ENCODE results near the gene LRBA.

Gene LRBA

GRCh38 chr4:150648123-150648522 is 367.0 kb downstream of the LRBA start:
- no peak for DNase-seq

GRCh38 chr4:150647008-150647407 is 368.1 kb downstream of the LRBA start:
- no peak for DNase-seq

- DNase-seq = no peak
Observed at GRCh38 chr4:150641612-150642011, 373.5 kb downstream of the LRBA start.

GRCh38 chr4:150632639-150633038 is 382.4 kb downstream of the LRBA start:
- no peak for DNase-seq

- no peak for DNase-seq
Observed at GRCh38 chr4:150628073-150628472, 387.0 kb downstream of the LRBA start.

- DNase-seq = no peak
Observed at GRCh38 chr4:150625033-150625432, 390.1 kb downstream of the LRBA start.

GRCh38 chr4:150624055-150624454 is 391.0 kb downstream of the LRBA start:
- no peak for DNase-seq

- no peak for DNase-seq
Observed at GRCh38 chr4:150619042-150619441, 396.0 kb downstream of the LRBA start.

- no peak for DNase-seq
Observed at GRCh38 chr4:150609131-150609530, 406.0 kb downstream of the LRBA start.

GRCh38 chr4:150600812-150601445 is 414.2 kb downstream of the LRBA start:
- DNase-seq = no peak

GRCh38 chr4:150599547-150599946 is 415.5 kb downstream of the LRBA start:
- DNase-seq = no peak

- DNase-seq = no peak
Observed at GRCh38 chr4:150598909-150599308, 416.2 kb downstream of the LRBA start.

- no peak for DNase-seq
Observed at GRCh38 chr4:150593996-150594395, 421.1 kb downstream of the LRBA start.

- no peak for DNase-seq
Observed at GRCh38 chr4:150591904-150592303, 423.2 kb downstream of the LRBA start.

GRCh38 chr4:150591406-150591805 is 423.7 kb downstream of the LRBA start:
- DNase-seq = no peak

- DNase-seq = no peak
Observed at GRCh38 chr4:150590631-150591030, 424.5 kb downstream of the LRBA start.

- no peak for DNase-seq
Observed at GRCh38 chr4:150589157-150589556, 425.9 kb downstream of the LRBA start.

GRCh38 chr4:150588316-150588715 is 426.8 kb downstream of the LRBA start:
- DNase-seq = no peak

GRCh38 chr4:150586162-150586810 is 428.8 kb downstream of the LRBA start:
- DNase-seq = no peak

- DNase-seq = no peak
Observed at GRCh38 chr4:150585611-150586010, 429.5 kb downstream of the LRBA start.

- no peak for DNase-seq
Observed at GRCh38 chr4:150584111-150584915, 430.8 kb downstream of the LRBA start.

- DNase-seq = no peak
Observed at GRCh38 chr4:150583287-150584110, 431.6 kb downstream of the LRBA start.

GRCh38 chr4:150582873-150583286 is 432.2 kb downstream of the LRBA start:
- DNase-seq = no peak
